IPS-18c (cell line): ENCODE measurements around the gene SCRN3.
"Not testable (repeated sequence)": the region's sequence is repeated elsewhere in the genome, so short reads cannot be mapped to it uniquely, and the experiment has no call there.

Experiments used
- H3K4me3 ChIP-seq: 2 replicates; pipeline ENCODE4 v1.7.0; 2013; ENCODE audit warnings: low read depth, mild to moderate bottlenecking, low read length, moderate library complexity; ENCODE audit not compliant: insufficient read depth
- H3K9me3 ChIP-seq: one replicate; pipeline ENCODE4 v1.6.1; 2013; ENCODE audit warnings: mild to moderate bottlenecking, low read length, moderate library complexity; ENCODE audit not compliant: control insufficient read depth, insufficient read depth

The SCRN3 gene, protein sequence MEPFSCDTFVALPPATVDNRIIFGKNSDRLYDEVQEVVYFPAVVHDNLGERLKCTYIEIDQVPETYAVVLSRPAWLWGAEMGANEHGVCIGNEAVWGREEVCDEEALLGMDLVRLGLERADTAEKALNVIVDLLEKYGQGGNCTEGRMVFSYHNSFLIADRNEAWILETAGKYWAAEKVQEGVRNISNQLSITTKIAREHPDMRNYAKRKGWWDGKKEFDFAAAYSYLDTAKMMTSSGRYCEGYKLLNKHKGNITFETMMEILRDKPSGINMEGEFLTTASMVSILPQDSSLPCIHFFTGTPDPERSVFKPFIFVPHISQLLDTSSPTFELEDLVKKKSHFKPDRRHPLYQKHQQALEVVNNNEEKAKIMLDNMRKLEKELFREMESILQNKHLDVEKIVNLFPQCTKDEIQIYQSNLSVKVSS

DNA sequence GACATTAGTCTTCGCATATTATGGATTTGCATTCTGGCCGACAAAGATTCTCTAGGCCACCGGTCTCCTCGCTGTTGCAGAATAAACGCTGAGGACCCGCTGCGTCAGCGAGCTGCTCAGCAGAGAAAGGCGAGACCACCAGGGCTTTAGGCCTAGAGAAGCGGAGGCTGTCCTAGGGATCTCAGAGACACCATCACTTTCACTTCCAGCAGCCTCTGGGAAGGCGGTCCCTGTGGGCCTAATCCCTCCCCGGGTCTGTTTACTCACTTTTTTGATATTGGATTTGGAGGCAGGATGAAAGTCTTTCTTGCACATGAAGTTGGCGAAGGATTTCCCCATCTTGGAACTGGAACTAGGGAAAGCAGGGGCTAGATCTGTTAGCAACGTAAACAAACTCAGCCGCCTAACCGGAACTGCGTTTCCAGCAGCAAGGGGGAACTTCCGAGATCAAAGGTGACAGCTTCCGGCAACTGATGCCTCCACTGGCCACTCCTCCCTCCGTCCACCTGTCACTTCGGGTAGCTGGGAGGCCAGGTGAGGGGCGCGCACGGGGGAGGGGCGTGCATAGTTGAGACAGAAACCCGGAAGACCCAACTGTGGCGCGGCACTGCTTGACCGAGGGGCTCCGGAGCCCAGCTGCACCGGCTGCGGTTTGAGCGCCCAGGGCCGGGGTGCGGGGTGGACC, at the start of gene SCRN3:
Gene SCRN3, plus strand, starts transcription at position 447 of the 685 bp plus-strand sequence. CDS start 2,554 bp downstream, outside the sequence.
- Histone ChIP-seq H3K9me3 (no peaks in the 10 kb centered on the region), H3K4me3 (peak within 1 kb of the TSS; percentile 59)

DNA sequence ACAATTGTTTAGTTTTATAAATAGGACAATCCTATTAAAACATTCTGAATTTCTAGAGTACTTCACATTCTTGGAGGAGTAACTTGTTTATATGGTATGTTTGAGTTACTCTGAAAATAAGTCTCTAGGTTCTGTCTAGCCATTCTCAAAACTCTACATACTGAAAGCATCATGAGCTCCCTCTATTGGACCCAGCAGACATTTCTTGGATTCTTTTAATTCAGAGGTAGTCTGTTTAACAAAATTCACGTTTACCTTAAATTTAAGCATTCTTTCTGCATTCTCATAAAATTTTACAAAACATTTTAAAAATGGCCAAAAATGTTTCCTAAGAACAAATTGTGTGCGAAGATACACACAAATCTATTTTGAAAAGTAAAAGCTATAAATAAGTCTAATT, 45.5 kb upstream of the SCRN3 start:
- Histone ChIP-seq H3K9me3 (no peaks in the 10 kb centered on the region), H3K4me3 (no peak overlapping the region)

DNA sequence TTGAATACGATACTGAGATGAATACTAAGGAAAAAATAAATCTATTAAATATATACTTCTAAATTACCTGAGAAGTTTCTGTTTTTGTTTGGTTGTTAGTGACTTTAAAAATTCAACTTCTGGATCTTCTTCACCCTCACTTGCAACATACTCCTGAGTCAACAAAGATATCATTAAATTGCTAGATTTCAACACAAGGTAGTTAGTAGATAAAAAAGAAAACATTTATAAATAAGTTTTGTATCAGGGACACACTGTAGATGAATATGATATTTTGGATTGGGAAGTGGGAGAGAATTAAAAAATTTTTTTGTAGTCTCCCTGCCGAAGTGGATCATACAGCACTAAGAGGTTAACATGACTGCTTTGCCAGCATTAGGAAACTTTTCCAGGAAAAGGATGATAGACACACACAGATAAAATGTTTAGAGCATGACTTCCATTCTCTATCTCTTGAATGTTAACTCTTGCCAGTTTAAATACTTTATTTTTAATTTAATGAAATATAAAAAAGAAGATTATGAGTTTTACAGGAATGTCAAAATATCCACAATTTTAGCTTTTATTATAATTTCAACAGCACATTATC, 44.8 kb upstream of the SCRN3 start:
- H3K9me3 ChIP-seq: no peaks in the 10 kb centered on the region
- no peak overlapping the region for H3K4me3 ChIP-seq

DNA sequence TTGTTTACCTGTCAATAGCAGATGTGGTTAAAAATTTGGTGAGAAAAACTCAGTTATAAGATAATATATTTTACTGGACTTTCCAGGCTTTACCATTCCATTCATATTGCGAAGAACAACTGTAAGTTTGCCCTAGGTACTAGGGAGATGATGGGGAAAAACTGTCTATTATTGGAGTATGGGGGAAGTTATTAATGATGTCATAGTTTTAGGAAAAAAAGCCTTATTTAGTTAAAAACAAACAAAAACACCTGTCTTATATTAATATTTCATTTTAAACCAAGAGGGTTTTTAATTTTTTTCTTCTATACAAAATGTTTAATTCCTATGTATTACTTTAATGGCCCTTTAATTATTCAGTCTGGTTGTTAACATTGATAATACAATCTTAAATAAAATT, 42.5 kb upstream of the SCRN3 start:
- Histone ChIP-seq H3K4me3 (no peak overlapping the region), H3K9me3 (no peaks in the 10 kb centered on the region)

DNA sequence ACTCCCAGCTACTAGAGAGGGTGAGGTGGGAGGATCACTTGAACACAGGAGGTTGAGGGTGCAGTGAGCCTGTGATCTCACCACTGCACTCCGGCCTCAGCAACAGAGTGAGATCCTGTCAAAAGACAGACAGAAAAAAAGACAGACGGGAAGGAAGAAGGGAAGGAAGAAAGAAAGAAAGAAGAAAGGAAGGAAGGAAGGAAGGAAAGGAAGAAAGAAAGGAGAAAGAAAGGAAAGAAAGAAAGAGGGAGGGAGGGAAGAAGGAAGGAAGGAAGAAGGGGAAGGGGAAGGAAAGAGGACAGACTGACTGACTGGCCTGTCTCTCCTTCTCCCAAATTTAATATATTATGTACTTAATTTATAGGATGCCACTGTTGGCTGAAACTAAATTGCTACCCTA, 39.2 kb upstream of the SCRN3 start:
- Histone ChIP-seq H3K4me3 (no peak overlapping the region), H3K9me3 (no peaks in the 10 kb centered on the region)

DNA sequence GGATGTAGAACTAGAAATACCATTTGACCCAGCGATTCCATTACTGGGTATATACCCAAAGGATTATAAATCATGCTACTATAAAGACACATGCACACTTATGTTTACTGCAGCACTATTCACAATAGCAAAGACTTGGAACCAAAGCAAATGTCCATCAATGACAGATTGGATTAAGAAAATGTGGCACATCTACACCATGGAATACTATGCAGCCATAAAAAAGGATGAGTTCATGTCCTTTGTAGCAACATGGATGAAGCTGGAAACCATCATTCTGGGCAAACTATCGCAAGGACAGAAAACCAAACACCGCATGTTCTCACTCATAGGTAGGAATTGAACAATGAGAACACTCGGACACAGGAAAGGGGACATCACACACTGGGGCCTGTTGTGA, 35.9 kb upstream of the SCRN3 start:
- H3K4me3 ChIP-seq: not testable (repeated sequence)
- peaks cover 10% of the 10 kb centered on the region for H3K9me3 ChIP-seq

DNA sequence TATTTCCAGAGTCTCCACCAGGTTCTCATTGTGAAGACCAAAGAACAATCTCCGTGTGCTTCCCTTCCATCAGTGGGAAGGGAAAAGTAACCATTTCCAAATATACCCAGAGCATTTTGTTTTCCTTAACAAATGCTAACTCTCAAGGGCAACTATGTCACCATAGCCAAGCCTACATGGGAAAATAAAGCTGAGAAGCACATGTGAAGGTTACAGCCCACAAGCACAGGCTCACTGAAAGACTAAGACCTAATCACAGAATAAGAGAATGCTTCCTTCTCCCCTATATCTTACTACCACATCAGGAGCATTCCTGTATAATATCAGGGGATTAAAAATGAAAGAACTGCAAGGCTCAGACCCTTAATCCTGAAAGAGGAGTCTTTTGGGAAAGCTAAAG, 32.6 kb upstream of the SCRN3 start:
- Histone ChIP-seq H3K4me3 (no peak overlapping the region), H3K9me3 (peaks cover 13% of the 10 kb centered on the region)

DNA sequence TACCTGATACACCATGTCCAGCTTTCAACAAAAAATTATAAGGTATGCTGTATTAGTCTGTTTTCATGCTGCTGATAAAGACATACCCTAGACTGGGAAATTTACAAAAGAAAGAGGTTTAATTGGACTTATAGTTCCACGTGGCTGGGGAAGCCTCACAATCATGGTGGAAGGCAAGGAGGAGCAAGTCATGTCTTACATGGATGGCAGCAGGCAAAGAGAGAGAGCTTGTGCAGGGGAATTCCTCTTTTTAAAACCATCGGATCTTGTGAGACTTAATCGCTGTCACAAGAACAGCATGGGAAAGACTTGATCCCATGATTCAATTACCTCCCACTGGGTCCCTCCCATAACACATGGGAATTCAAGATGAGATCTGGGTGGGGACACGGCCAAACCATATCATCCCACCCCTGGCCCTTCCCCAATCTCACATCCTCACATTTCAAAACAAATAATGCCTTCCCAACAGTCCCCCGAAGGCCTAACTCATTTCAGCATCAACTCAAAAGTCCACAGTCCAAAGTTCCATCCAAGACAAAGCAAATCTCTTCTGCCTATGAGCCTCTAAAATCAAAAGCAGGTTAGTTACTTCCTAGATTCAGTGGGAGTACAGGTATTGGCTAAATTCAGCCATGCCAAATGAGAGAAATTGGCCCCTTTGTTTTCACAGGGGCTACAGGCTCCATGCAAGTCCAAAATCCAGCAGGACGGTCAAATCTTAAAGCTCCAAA, 31.9 kb upstream of the SCRN3 start:
- H3K4me3 ChIP-seq: not testable (repeated sequence)
- H3K9me3 ChIP-seq: peaks cover 13% of the 10 kb centered on the region

DNA sequence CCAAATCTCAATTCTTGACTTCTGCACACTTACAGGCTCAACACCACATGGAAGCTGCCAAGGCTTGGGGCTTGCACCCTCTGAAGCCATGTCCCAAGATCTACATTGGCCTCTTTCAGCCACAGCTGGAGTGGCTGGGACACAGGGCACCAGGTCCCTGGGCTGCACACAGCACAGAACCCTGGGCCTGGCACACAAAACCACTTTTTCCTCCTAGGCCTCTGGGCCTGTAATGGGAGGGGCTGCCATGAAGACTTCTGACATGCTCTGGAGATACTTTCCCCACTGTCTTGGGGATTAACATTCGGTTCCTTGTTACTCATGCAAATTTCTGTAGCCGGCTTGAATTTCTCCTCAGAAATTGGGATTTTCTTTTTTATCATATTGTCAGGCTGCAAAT, 30.9 kb upstream of the SCRN3 start:
- peaks cover 13% of the 10 kb centered on the region for H3K9me3 ChIP-seq
- no peak overlapping the region; the same call in 1 of the 2 replicates for H3K4me3 ChIP-seq

DNA sequence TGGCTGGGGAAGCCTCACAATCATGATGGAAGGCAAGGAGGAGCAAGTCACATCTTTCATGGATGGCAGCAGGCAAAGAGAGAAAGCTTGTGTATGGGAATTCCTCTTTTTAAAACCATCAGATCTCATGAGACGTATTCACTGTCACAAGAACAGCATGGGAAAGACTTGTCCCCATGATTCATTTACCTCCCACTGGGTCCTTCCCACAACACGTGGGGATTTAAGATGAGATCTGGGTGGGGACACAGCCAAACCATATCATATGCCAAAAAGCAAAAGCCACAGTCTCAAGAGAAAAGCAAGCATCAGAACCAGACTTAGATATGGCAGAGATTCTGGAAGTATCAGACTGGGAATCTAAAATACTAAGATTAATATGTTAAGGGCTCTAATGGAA, 30.0 kb upstream of the SCRN3 start:
- no peak overlapping the region for H3K4me3 ChIP-seq
- peaks cover 13% of the 10 kb centered on the region for H3K9me3 ChIP-seq

DNA sequence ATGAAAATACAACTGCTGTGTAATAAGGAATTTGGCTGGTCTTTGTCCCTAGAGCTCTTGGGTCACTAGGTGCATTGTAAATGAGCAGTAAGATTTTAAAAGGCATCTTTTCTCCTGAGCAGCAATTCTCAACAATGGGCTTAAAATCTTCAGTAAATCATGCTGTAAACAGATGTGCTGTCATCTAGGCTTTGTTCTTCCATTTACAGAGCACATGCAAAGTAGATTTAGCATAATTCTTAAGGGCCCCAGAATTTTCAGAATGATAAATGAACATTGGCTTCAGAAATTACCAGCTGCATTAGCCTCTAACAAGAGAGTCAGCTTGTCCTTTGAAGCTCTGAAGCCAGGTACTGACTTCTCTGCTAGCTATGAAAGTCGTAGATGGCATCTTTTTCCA, 26.8 kb upstream of the SCRN3 start:
- Histone ChIP-seq H3K9me3 (peaks cover 12% of the 10 kb centered on the region), H3K4me3 (no peak overlapping the region)

DNA sequence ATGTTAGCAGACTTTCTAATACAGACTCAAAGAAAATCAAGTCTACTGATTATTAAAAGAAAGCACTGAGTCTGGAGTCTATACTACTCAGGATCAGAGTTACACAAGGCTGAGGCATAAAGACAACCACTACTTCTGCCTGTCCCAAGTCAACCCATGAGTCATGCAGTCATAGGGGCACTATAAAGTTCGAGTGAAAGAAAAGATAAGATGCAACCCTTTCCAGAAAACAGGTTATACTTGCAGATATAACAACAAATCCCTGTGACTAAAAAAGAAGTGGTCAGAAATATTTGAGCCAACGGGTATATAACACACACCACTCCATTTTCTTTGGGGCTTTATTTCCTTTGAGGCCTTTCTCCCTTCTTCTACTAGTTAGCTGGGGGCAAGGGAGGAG, 18.6 kb upstream of the SCRN3 start:
- H3K4me3 ChIP-seq: no peak overlapping the region
- H3K9me3 ChIP-seq: no peaks in the 10 kb centered on the region

DNA sequence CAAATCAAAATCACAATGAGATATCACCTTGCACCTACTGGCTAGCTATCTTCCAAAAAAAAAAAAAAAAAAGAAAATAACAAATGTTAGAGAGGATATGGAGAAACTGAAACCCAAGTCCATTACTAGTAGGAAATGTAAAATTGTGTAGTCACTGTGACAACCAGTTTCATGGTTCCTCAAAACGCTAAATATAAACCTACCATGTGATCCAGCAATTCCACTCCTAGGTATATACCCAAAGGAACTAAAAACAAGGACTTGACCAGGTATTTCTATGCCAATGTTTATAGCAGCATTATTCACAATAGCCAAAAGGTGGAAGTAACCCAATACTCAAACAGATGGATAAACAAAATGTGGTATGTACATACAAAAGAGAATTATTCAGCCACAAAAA, 11.7 kb upstream of the SCRN3 start:
- H3K9me3 ChIP-seq: no peaks in the 10 kb centered on the region
- H3K4me3 ChIP-seq: no peak overlapping the region

DNA sequence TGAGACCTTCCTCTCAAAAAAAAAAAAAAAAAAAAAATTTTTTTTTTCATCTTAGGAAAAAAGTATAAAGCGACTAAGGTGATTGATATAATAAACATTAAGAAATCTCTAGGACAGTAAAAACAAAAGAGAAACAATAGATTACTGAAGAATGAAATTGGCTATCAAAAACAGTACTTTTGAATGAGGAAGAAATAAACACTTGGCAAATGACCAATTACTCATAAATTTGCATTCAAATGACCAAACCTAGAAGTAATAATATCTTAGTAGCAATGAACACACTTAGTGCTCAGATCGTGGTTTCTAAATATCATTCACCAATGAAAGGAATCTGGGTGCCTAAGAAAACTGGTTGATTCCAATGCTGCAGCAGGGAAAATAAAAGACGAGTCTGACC, 10.3 kb upstream of the SCRN3 start:
- Histone ChIP-seq H3K9me3 (peaks cover 2% of the 10 kb centered on the region), H3K4me3 (no peak overlapping the region)

DNA sequence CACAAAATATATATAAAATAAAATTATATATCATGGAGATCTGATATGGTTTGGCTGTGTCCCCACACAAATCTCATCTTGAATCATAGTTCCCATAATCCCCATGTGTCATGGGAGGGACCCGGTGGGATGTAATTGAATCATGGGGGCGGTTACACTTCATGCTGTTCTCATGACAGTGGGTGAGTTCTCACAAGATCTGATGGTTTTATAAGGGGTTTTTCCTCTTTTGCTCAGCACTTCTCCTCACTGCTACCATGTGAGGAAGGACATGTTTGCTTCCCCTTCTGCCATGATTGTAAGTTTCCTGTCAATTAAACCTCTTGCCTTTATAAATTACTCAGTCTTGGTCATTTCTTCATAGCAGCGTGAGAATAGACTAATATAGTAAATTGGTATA, 6.8 kb upstream of the SCRN3 start:
- H3K4me3 ChIP-seq, H3K9me3 ChIP-seq: not testable (repeated sequence)

DNA sequence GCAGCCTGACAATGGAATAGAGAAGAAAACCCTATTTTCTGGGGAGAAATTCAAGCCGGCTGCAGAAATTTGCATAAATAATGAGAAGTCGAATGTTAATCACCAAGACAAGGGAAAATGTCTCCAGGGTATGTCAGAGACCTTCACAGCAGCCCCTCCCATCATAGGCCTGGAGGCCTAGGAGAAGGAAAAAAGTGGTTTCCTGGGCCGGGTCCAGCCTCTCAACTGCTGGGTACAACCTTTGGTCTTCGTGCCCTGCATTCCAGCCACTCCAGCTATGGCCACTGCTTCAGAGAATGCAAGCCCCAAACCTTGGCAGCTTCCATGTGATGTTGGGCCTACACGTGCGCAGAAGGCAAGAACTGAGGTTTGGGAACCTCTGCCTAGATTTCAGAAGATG, 6.0 kb upstream of the SCRN3 start:
- H3K9me3 ChIP-seq: peaks cover 2% of the 10 kb centered on the region

DNA sequence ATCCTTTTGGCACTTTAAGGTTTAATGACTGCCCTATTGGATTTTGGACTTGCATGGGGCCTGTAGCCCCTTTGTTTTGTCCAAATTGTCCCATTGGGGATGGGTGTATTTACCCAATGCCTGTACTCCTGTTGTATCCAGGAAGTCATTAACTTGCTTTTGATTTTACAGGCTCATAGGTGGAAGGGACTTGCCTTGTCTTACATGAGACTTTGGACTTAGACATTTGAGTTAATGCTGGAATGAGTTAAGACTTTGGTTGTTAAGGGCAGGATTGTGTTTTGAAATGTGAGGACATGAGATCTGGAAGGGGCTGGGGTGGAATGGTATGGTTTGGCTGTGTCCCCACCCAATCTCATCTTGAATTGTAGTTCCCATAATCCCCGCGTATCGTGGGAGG, 5.2 kb upstream of the SCRN3 start:
- H3K4me3 ChIP-seq, H3K9me3 ChIP-seq: not testable (repeated sequence)

More for the DNA sequence above, 6.0 kb upstream of the SCRN3 start:
- H3K4me3 ChIP-seq: no peak overlapping the region

DNA sequence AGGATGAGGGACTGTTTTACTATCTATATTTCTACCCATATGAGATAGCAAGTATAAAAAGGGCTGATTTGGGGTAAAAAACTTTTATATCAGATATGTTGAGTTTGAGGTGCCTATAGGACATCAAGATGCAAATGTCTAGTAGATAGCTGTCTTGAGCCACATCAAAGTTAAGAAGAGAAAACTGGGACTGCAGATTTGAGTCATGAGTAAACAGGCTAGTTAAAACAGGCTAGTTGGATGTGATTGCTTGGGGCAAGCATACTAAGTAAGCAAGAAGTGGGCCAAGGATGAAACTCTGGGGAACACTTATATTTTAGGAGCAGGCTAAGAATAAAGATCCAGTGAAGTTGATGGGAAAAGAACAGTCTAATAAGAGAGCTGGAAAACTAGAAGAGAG, 2.8 kb upstream of the SCRN3 start:
- no peak overlapping the region for H3K4me3 ChIP-seq
- peaks cover 2% of the 10 kb centered on the region for H3K9me3 ChIP-seq
